ENCODE data around the gene IMMP2L.

IMMP2L gene

GRCh38 chr7:111059833-111060232 lies 502.5 kb downstream of the IMMP2L start:
- no peak for DNase-seq (ENCODE audit: low read depth)
- no peak for TF ChIP-seq CTCF (IDR thresholded peaks at IDR 0.05; ENCODE audit: low read length, missing control alignments)
- no peak overlapping the region for H3K4me3 ChIP-seq (replicated peaks; ENCODE audit: low read depth, low read length)

GRCh38 chr7:111057066-111057465 lies 505.2 kb downstream of the IMMP2L start:
- DNase-seq (ENCODE audit: low read depth): no peak
- no peak for TF ChIP-seq CTCF (IDR thresholded peaks at IDR 0.05; ENCODE audit: low read length, missing control alignments)
- H3K4me3 ChIP-seq (replicated peaks; ENCODE audit: low read depth, low read length): no peak overlapping the region

GRCh38 chr7:111056371-111056770 lies 505.9 kb downstream of the IMMP2L start:
- TF ChIP-seq CTCF (IDR thresholded peaks at IDR 0.05; ENCODE audit: low read length, missing control alignments): no peak
- no peak for DNase-seq (ENCODE audit: low read depth)
- H3K4me3 ChIP-seq (replicated peaks; ENCODE audit: low read depth, low read length): no peak overlapping the region

GRCh38 chr7:111053035-111053434 lies 509.3 kb downstream of the IMMP2L start:
- H3K4me3 ChIP-seq (replicated peaks; ENCODE audit: low read depth, low read length): no peak overlapping the region
- TF ChIP-seq CTCF (IDR thresholded peaks at IDR 0.05; ENCODE audit: low read length, missing control alignments): no peak

DNA sequence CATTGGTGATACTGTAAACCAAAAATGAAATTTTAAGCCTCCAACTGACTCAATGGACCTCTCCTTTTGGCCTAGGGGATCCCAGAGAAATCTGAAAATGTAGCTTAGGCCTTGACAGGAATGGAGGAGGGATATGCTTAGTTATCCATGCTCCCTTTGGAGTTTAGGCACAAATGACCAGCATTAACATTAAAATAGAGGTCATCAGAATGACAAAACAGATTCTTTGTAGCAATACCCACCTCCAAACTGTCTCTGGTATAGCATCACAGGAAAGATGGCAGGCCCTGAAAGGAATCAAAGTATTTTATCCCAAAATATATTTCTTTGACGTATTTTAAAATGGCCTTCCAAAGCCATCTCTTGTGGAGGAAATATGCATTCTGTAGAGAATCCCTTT lies 510.5 kb downstream of the IMMP2L start:
- no peak for TF ChIP-seq CTCF (IDR thresholded peaks at IDR 0.05; ENCODE audit: low read length, missing control alignments)
- no peak for DNase-seq (ENCODE audit: low read depth)
- H3K4me3 ChIP-seq (replicated peaks; ENCODE audit: low read depth, low read length): no peak overlapping the region

More at GRCh38 chr7:111053035-111053434, 509.3 kb downstream of the IMMP2L start:
- no peak for DNase-seq (ENCODE audit: low read depth)

DNA sequence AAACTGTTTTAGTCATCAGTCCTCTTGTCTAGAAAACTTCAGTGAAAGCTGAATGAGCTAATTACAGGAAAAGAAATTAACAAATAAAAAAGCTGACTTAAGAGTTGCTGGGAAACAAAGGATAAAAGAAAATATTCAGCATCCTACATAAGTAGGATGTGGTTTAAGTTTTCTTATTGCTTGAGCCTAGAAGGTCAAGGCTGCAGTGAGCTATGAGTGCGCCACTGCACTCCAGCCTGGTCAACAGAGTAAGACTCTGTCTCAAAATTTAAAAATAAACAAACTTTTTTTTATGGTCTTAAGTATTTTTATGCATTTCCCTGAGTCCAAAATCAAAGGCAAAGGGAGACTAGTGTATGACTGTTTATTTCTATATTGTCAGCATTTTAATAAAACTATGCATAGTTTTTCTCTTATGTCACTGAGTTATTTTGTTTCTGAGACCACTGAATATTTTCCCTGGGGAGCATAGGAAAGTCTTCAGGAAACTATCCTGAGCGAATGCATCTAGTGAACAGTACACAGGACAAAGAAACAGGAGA lies 511.3 kb downstream of the IMMP2L start:
- TF ChIP-seq CTCF (IDR thresholded peaks at IDR 0.05; ENCODE audit: low read length, missing control alignments): no peak
- H3K4me3 ChIP-seq (replicated peaks; ENCODE audit: low read depth, low read length): no peak overlapping the region
- no peak for DNase-seq (ENCODE audit: low read depth)

DNA sequence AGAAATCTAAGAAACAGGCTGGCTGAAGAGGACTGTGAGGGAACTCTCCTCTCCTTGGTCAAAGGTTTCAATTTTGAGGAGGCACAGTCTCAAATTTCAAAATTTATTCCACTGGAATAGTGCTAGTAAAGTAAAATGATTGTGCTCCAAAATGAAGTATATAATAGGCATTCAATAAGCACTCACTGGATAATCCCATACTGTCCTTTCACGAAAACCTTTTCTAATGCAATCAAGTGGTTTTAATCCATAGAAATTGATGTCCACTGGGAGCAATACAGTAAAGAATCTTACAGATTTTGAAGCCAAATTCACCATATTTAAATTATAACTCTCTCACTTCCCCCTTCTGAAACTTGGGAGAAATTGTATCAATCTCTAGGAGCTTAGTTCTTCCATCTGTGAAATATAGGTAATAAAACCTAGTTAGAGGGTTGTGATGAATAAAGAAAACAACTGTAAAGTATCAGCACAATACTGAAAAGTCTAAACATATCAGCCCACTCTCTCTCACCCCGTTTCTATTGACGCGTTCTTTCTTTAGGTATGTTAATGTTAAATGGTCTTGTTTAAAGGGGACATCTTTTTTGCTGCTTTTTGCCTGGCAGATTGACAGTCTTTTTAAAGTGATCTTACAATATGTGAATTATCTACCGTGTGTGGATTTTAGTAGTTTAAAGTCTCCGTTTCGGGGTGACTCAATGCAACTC lies 512.2 kb downstream of the IMMP2L start:
- H3K4me3 ChIP-seq (replicated peaks; ENCODE audit: low read depth, low read length): no peak overlapping the region
- no peak for TF ChIP-seq CTCF (IDR thresholded peaks at IDR 0.05; ENCODE audit: low read length, missing control alignments)

More for the DNA sequence above, 512.2 kb downstream of the IMMP2L start:
- no peak for DNase-seq (ENCODE audit: low read depth)

Measured in fibroblast of pulmonary artery (primary cell).